Progenitor cell of endocrine pancreas (in vitro differentiated cells): ENCODE data around the gene BBS9. TPM values are rescaled to one million over a fixed set of nuclear protein-coding genes. Genes with fewer than 3 reads are reported as not detected.

ENCODE experiments used
- DNase-seq: peaks from one replicate; pipeline ENCODE4 v3.0.0; 2021; ENCODE audit warnings: low spot score; ENCODE audit not compliant: unreplicated experiment
- H3K27ac Mint-ChIP-seq: 2 replicates; pipeline ENCODE4 v1.8.0; 2021; ENCODE audit warnings: mild to moderate bottlenecking, moderate library complexity, mixed read lengths
- H3K27me3 Mint-ChIP-seq: 2 replicates; pipeline ENCODE4 v1.8.0; 2021; ENCODE audit warnings: mixed read lengths
- H3K36me3 Mint-ChIP-seq: 2 replicates; pipeline ENCODE4 v1.8.0; 2022; ENCODE audit warnings: mixed read lengths; ENCODE audit not compliant: insufficient read depth
- H3K4me1 Mint-ChIP-seq: 2 replicates; pipeline ENCODE4 v1.8.0; 2021; ENCODE audit warnings: low read depth, mixed read lengths
- H3K4me3 Mint-ChIP-seq: 2 replicates; pipeline ENCODE4 v1.8.0; 2021; ENCODE audit warnings: low read depth, mild to moderate bottlenecking, moderate library complexity, mixed read lengths
- H3K9me3 Mint-ChIP-seq: 2 replicates; pipeline ENCODE4 v1.8.0; 2021; ENCODE audit warnings: low read depth, mixed read lengths
- total RNA-seq: library from RNA; stranded (reverse); gene quantifications from 2 replicates; pipeline ENCODE4 v1.2.1, GENCODE V29; 2021
- TF ChIP-seq, protein P1 (sequence below): fragments of 200-600 bp; sonication (generic); IDR thresholded peaks from one replicate; pipeline ENCODE4 v1.5.0; 2021; ENCODE audit warnings: antibody characterized with exemption, mild to moderate bottlenecking; ENCODE audit not compliant: unreplicated experiment

BBS9 gene
- total RNA-seq, 1 donor from 2014 or later, result 25.5 TPM

DNA sequence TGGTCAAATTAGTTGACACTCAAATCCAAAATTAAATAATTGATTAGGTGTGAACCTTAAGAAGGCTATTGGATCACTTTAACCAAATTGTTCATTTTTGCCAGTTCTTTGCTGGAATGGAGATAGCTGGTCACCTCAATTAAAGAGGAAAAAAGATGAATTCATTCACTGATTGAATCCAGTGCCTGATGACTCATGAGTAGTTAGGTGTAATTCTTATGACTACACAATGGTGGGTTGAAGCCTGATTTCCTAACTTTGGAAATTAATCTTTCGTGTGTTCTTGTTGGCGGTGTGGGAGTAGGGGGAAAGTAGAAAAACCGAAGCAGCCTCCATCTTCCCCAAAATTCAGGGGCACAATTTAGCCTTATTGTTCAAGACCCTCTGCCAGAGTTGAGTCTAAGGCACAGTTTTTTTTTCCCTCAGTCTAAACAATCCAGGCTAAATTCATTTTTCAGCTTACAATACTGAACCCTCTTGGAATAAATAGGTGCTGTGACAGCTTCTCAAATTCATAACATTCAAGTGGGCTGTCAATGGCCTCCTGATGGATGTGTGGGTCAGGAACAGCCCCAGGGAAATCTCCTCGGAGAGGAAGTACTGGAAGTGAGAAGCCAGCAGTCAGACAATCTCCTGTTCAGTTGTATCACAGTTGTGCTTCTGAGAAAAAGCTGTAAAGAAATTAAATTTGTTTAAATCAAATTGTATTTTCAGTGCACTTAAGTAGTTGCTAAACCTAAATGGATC, 356.6 kb downstream of the BBS9 start:
- H3K27me3 Mint-ChIP-seq, result no peaks in the 10 kb centered on the region
- H3K36me3 Mint-ChIP-seq, result peaks cover 2% of the 10 kb centered on the region
- no peak overlapping the region for H3K4me3 Mint-ChIP-seq
- TF ChIP-seq, protein P1, sequence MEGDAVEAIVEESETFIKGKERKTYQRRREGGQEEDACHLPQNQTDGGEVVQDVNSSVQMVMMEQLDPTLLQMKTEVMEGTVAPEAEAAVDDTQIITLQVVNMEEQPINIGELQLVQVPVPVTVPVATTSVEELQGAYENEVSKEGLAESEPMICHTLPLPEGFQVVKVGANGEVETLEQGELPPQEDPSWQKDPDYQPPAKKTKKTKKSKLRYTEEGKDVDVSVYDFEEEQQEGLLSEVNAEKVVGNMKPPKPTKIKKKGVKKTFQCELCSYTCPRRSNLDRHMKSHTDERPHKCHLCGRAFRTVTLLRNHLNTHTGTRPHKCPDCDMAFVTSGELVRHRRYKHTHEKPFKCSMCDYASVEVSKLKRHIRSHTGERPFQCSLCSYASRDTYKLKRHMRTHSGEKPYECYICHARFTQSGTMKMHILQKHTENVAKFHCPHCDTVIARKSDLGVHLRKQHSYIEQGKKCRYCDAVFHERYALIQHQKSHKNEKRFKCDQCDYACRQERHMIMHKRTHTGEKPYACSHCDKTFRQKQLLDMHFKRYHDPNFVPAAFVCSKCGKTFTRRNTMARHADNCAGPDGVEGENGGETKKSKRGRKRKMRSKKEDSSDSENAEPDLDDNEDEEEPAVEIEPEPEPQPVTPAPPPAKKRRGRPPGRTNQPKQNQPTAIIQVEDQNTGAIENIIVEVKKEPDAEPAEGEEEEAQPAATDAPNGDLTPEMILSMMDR, result no peak
- H3K27ac Mint-ChIP-seq, result no peak overlapping the region
- H3K9me3 Mint-ChIP-seq, result peaks cover 9% of the 10 kb centered on the region
- DNase-seq, result no peak
- peaks cover 4% of the 10 kb centered on the region for H3K4me1 Mint-ChIP-seq

GRCh38 chr7:33486633-33487032, 357.3 kb downstream of the BBS9 start:
- Mint-ChIP-seq H3K9me3 (peaks cover 9% of the 10 kb centered on the region), H3K4me1 (peaks cover 4% of the 10 kb centered on the region), H3K36me3 (peaks cover 2% of the 10 kb centered on the region), H3K27ac (no peak overlapping the region), H3K4me3 (no peak overlapping the region), H3K27me3 (no peaks in the 10 kb centered on the region)
- TF ChIP-seq, protein P1, result no peak
- no peak for DNase-seq

DNA sequence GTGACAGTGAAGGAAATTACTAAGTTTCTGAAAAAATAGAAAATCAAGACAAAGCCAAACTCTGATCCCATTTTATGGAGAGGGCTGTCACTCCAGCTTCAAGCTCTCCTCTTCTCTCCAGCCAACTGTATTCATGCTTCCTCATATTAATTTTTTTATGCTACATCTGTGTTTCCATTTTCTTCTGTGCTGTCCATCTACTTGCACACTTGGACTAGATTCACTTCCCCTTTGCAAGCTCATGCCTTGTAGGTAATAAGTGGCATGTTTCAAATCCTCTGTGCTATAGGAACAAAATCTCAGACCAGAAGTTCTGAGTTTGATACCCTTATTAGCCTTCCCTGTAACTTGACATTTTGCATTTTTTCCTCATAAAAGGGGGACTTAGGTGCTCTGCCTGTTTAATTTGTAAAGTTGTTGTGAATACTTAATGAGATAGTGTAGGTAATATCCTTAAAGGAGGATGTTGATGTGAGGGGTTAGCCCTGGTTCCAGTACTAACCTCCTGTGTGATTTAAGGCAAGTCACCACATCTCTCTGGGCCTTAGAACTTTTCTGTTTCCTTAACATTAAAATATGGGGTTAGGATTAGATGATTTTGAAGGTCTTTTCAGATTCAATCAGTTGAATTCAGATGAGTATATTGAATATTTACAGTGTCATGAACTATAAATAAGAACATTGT, 358.8 kb downstream of the BBS9 start:
- H3K4me1 Mint-ChIP-seq, result peaks cover 4% of the 10 kb centered on the region
- H3K36me3 Mint-ChIP-seq, result peaks cover 2% of the 10 kb centered on the region
- no peak overlapping the region for H3K27ac Mint-ChIP-seq
- H3K9me3 Mint-ChIP-seq, result peaks cover 9% of the 10 kb centered on the region
- no peak for DNase-seq
- no peaks in the 10 kb centered on the region for H3K27me3 Mint-ChIP-seq
- TF ChIP-seq, protein P1, result no peak
- no peak overlapping the region for H3K4me3 Mint-ChIP-seq

GRCh38 chr7:33494474-33494873, 365.1 kb downstream of the BBS9 start:
- Mint-ChIP-seq H3K27ac (no peak overlapping the region), H3K4me1 (no peaks in the 10 kb centered on the region), H3K27me3 (no peaks in the 10 kb centered on the region), H3K36me3 (no peaks in the 10 kb centered on the region), H3K4me3 (no peak overlapping the region), H3K9me3 (no peaks in the 10 kb centered on the region)
- DNase-seq, result no peak
- TF ChIP-seq, protein P1, result no peak

DNA sequence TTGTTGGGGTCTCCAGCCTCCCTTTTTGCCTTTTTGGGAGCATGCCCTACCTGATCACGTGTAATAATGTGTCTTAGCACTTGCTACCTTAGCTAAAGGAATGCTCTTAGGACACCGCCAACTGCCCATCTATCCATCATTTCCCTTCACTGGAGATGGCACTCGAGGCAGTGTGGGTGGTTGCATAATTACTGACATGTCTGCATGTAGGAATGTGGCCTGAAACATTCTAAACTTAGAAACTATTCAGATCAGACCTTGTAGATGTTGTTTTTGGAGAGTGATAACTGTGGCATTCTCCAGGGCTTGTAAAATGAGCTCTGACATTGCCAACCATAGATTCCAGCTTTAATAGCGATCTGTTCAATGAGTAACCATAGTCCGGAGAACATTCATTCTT, 365.8 kb downstream of the BBS9 start:
- Mint-ChIP-seq H3K36me3 (no peaks in the 10 kb centered on the region), H3K27ac (no peak overlapping the region), H3K27me3 (no peaks in the 10 kb centered on the region), H3K4me1 (no peaks in the 10 kb centered on the region), H3K4me3 (no peak overlapping the region), H3K9me3 (no peaks in the 10 kb centered on the region)
- no peak for DNase-seq
- TF ChIP-seq, protein P1, result no peak
